HCT116 (cell line): ENCODE measurements around the gene TOMM40L.

Source experiments
- ATF3 ChIP-seq: IDR thresholded peaks from 2 replicates; pipeline ENCODE4 v1.6.1; 2012
- CTCF ChIP-seq, 3 experiments: fragments of 200-600 bp in 1 of 3; sonication (generic) in 1 of 3; IDR thresholded peaks in 2 of 3; conservative IDR thresholded peaks in 1 of 3; 2 replicates each; pipeline ENCODE4 v1.5.1; 2012 to 2017; ENCODE audit warnings: low read depth in 2 of 3, low read length in 2 of 3, antibody characterized with exemption in 1 of 3, borderline replicate concordance in 1 of 3, control low read depth in 1 of 3, mild to moderate bottlenecking in 1 of 3, mixed read lengths in 1 of 3, mixed run types in 1 of 3, moderate library complexity in 1 of 3; ENCODE audit not compliant: insufficient read depth in 1 of 3
- EGR1 ChIP-seq: IDR thresholded peaks from 2 replicates; pipeline ENCODE4 v1.6.1; 2012; ENCODE audit warnings: low read depth
- EZH2 ChIP-seq: fragments of 200-600 bp; sonication (generic); IDR thresholded peaks from 2 replicates; pipeline ENCODE4 v1.6.1; 2017; ENCODE audit warnings: antibody characterized with exemption, mixed run types
- EZH2phosphoT487 ChIP-seq: fragments of 200-600 bp; IDR thresholded peaks from 2 replicates; pipeline ENCODE4 v1.6.1; 2018; ENCODE audit warnings: antibody characterized with exemption, borderline replicate concordance
- POLR2A ChIP-seq: IDR thresholded peaks from 2 replicates; pipeline ENCODE4 v1.7.0; 2011; ENCODE audit warnings: borderline replicate concordance; ENCODE audit not compliant: insufficient read depth, insufficient read length; ENCODE audit errors: extremely low read depth
- POLR2AphosphoS5 ChIP-seq: IDR thresholded peaks from 2 replicates; pipeline ENCODE4 v1.6.1; 2011; ENCODE audit warnings: mild to moderate bottlenecking, low read depth, low read length, moderate library complexity
- RAD21 ChIP-seq: IDR thresholded peaks from 2 replicates; pipeline ENCODE4 v1.6.1; 2012; ENCODE audit warnings: low read depth, mild to moderate bottlenecking
- SP1 ChIP-seq: IDR thresholded peaks from 2 replicates; pipeline ENCODE4 v1.6.1; 2012; ENCODE audit warnings: low read depth

- TF ChIP-seq EGR1: no peak
- TF ChIP-seq EZH2: no peak
- no peak for TF ChIP-seq EZH2phosphoT487
- no peak for TF ChIP-seq POLR2A
- TF ChIP-seq RAD21: no peak
- TF ChIP-seq CTCF (IDR thresholded peaks at IDR 0.05 in 2 of 3, conservative IDR thresholded peaks at IDR 0.05 in 1 of 3; ENCODE audit: borderline replicate concordance in 1 of 3, insufficient read depth in 1 of 3, low read depth in 2 of 3, low read length in 2 of 3): no peak
- TF ChIP-seq SP1: no peak
- TF ChIP-seq ATF3: no peak
- no peak for TF ChIP-seq POLR2AphosphoS5
Observed at GRCh38 chr1:161228032-161228431, 2.2 kb downstream of the TOMM40L start.
